ENCODE data around the gene RAP2A. TPM values are rescaled to one million over a fixed set of nuclear protein-coding genes. Genes with fewer than 3 reads are reported as not detected.

RAP2A gene
- total and polyA plus RNA-seq, 2 experiments from 2014 or later = 12.1 to 41.9 TPM

DNA sequence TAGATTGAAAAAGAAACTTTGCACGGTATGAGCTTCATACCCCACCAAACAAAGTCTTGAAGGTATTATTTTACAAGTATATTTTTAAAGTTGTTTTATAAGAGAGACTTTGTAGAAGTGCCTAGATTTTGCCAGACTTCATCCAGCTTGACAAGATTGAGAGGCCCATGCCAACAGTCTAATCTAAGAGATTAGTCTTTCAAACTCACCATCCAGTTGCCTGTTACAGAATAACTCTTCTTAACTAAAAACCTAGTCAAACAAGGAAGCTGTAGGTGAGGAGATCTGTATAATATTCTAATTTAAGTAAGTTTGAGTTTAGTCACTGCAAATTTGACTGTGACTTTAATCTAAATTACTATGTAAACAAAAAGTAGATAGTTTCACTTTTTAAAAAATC, 41.9 kb upstream of the RAP2A start:
- H4K20me1 ChIP-seq (ENCODE audit: insufficient read depth, poor library complexity, severe bottlenecking) = no peaks in the 10 kb centered on the region
- H3K27ac ChIP-seq = no peak overlapping the region
- no peak overlapping the region for H3K4me2 ChIP-seq
- H2AFZ ChIP-seq = no peak overlapping the region
- no peak overlapping the region for H3K4me3 ChIP-seq
- 92% methylated on average over 1 of the region's 1 CpG for WGBS (ENCODE audit: low lambda C conversion rate, missing lambda C conversion rate)
- peaks cover 6% of the 10 kb centered on the region for H3K4me1 ChIP-seq (ENCODE audit: insufficient read depth)
- no peaks in the 10 kb centered on the region for H3K9me3 ChIP-seq (ENCODE audit: low read depth)
- H3K27me3 ChIP-seq = no peaks in the 10 kb centered on the region
- DNase-seq (ENCODE audit: low spot score) = no peak
- H3K36me3 ChIP-seq (replicated peaks; ENCODE audit: insufficient read depth, low read depth) = no peaks in the 10 kb centered on the region
- TF ChIP-seq, protein P1, sequence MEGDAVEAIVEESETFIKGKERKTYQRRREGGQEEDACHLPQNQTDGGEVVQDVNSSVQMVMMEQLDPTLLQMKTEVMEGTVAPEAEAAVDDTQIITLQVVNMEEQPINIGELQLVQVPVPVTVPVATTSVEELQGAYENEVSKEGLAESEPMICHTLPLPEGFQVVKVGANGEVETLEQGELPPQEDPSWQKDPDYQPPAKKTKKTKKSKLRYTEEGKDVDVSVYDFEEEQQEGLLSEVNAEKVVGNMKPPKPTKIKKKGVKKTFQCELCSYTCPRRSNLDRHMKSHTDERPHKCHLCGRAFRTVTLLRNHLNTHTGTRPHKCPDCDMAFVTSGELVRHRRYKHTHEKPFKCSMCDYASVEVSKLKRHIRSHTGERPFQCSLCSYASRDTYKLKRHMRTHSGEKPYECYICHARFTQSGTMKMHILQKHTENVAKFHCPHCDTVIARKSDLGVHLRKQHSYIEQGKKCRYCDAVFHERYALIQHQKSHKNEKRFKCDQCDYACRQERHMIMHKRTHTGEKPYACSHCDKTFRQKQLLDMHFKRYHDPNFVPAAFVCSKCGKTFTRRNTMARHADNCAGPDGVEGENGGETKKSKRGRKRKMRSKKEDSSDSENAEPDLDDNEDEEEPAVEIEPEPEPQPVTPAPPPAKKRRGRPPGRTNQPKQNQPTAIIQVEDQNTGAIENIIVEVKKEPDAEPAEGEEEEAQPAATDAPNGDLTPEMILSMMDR (IDR thresholded peaks at IDR 0.05; ENCODE audit: poor library complexity) = no peak
- no peaks in the 10 kb centered on the region for H3K9me2 ChIP-seq (replicated peaks; ENCODE audit: insufficient read depth)
- no peaks in the 10 kb centered on the region for H3K79me2 ChIP-seq

DNA sequence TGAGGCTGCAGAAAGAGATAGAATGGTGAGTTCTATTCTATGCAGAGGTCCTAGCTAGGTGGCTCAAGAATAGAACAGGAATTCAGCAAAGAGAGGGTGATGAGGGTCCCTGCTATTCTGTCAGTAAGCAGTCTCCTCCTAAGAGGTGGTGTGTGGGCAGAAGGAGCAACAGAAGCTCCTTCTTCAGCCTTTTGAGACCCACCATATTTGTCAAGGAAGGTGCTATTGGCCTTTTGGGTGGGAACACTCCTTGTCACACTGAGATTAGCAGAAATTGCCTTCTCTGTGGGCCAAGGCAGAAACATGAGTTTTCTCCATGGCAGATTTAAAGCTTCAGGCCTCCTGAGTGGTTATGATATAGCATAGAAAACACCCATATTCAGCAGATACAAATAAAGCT, 39.4 kb upstream of the RAP2A start:
- H2AFZ ChIP-seq = no peak overlapping the region
- no peaks in the 10 kb centered on the region for H3K79me2 ChIP-seq
- DNase-seq (ENCODE audit: low spot score) = no peak
- no peaks in the 10 kb centered on the region for H3K27me3 ChIP-seq
- TF ChIP-seq, protein P1 (IDR thresholded peaks at IDR 0.05; ENCODE audit: poor library complexity) = no peak
- TF ChIP-seq EZH2 (IDR thresholded peaks at IDR 0.05; ENCODE audit: borderline replicate concordance) = no peak
- TF ChIP-seq EZH2phosphoT487 (IDR thresholded peaks at IDR 0.05; ENCODE audit: low read depth, severe bottlenecking, unreplicated experiment) = no peak
- H3K9me2 ChIP-seq (replicated peaks; ENCODE audit: insufficient read depth) = no peaks in the 10 kb centered on the region
- H3K36me3 ChIP-seq (replicated peaks; ENCODE audit: insufficient read depth, low read depth) = no peaks in the 10 kb centered on the region
- H3K4me1 ChIP-seq (ENCODE audit: insufficient read depth) = peaks cover 6% of the 10 kb centered on the region
- H3K4me2 ChIP-seq = no peak overlapping the region
- H4K20me1 ChIP-seq (ENCODE audit: insufficient read depth, poor library complexity, severe bottlenecking) = no peaks in the 10 kb centered on the region
- H3K27ac ChIP-seq = no peak overlapping the region
- no peaks in the 10 kb centered on the region for H3K9me3 ChIP-seq (ENCODE audit: low read depth)
- no peak overlapping the region for H3K4me3 ChIP-seq

DNA sequence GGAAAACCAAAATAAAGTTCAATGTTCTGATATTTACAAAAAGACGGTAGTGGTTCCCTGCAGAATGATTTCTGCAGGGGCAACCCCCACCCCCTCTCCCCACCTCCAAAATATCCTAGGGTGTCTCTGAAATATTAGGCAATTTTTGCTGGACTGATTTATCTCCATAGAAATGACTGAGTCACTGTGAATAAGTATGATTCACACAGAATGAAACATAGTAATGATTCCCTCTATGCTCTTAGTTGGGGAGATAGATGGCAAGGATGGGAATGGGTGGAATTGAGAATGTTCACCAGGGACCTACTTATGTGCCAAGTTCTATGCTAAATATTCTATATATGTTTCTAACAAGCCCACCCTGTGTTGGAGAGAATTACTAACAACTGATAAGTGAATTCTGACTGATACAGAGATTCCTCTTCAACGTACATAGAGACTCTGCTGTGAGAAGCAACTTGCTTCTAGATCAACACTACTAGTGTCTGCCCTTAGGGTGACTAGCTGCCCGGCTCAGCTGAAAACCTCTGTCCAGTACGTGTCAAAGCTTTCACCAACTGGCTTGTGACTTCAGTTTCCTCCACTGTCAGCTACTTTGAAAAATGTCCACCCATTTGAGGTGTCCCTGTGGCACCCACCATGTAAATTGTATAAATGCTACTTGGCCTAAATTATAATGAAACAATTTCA, 38.4 kb upstream of the RAP2A start:
- Histone ChIP-seq H3K36me3 (replicated peaks; ENCODE audit: insufficient read depth, low read depth) (no peaks in the 10 kb centered on the region), H3K27ac (no peak overlapping the region), H3K79me2 (no peaks in the 10 kb centered on the region), H4K20me1 (ENCODE audit: insufficient read depth, poor library complexity, severe bottlenecking) (no peaks in the 10 kb centered on the region), H3K9me2 (replicated peaks; ENCODE audit: insufficient read depth) (no peaks in the 10 kb centered on the region), H3K27me3 (no peaks in the 10 kb centered on the region), H3K4me2 (no peak overlapping the region), H3K4me3 (no peak overlapping the region), H3K4me1 (ENCODE audit: insufficient read depth) (peaks cover 6% of the 10 kb centered on the region), H3K9me3 (ENCODE audit: low read depth) (no peaks in the 10 kb centered on the region), H2AFZ (no peak overlapping the region)
- WGBS (ENCODE audit: low lambda C conversion rate, missing lambda C conversion rate) = 80% methylated on average over 4 of the region's 4 CpGs
- TF ChIP-seq EZH2phosphoT487 (IDR thresholded peaks at IDR 0.05; ENCODE audit: low read depth, severe bottlenecking, unreplicated experiment) (no peak), EZH2 (IDR thresholded peaks at IDR 0.05; ENCODE audit: borderline replicate concordance) (no peak)
- TF ChIP-seq, protein P1 (IDR thresholded peaks at IDR 0.05; ENCODE audit: poor library complexity) = no peak
- no peak for DNase-seq (ENCODE audit: low spot score)

DNA sequence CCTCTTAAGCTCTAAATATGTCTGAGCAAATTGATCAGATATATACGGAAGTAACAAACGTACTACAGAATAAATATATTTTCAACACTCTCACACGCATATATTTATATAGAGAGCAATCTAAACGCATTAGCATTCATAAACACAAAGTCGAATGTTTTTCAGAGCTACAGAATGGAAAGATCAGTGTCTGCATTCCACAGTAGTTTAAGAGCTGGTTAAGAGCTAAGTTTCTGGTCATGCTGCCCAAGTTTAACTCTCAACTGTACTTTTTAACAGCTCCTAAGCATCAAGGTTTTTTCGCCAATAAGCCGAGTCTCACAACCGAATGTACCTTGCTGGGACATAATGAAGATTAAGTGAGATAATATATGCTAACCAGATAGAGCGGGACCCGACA, 36.7 kb upstream of the RAP2A start:
- Histone ChIP-seq H3K27me3 (no peaks in the 10 kb centered on the region), H3K9me2 (replicated peaks; ENCODE audit: insufficient read depth) (no peaks in the 10 kb centered on the region), H3K9me3 (ENCODE audit: low read depth) (no peaks in the 10 kb centered on the region), H3K4me2 (no peak overlapping the region), H3K36me3 (replicated peaks; ENCODE audit: insufficient read depth, low read depth) (no peaks in the 10 kb centered on the region), H3K4me1 (ENCODE audit: insufficient read depth) (no peaks in the 10 kb centered on the region), H4K20me1 (ENCODE audit: insufficient read depth, poor library complexity, severe bottlenecking) (no peaks in the 10 kb centered on the region), H3K79me2 (no peaks in the 10 kb centered on the region), H3K4me3 (no peak overlapping the region), H3K27ac (no peak overlapping the region), H2AFZ (no peak overlapping the region)
- TF ChIP-seq EZH2 (IDR thresholded peaks at IDR 0.05; ENCODE audit: borderline replicate concordance) (no peak), EZH2phosphoT487 (IDR thresholded peaks at IDR 0.05; ENCODE audit: low read depth, severe bottlenecking, unreplicated experiment) (no peak)
- TF ChIP-seq, protein P1 (IDR thresholded peaks at IDR 0.05; ENCODE audit: poor library complexity) = no peak
- DNase-seq (ENCODE audit: low spot score) = no peak
- 67% methylated on average over 10 of the region's 10 CpGs for WGBS (ENCODE audit: low lambda C conversion rate, missing lambda C conversion rate)

Measured in hepatocyte (in vitro differentiated cells).